Lower leg skin (tissue), 4 donors: Measurements from ENCODE around the gene AFTPH. TPM values are rescaled to one million over a fixed set of nuclear protein-coding genes. Genes with fewer than 3 reads are reported as not detected.

Experiments used
- DNase-seq, 2 donors: peaks; one replicate each; pipeline ENCODE4 v3.0.0-alpha.2; 2019; ENCODE audit warnings: low spot score in 2 of 2
- H3K4me3 ChIP-seq: fragments of 200-600 bp; sonication (generic); 2 replicates; pipeline ENCODE4 v1.5.1; 2017; ENCODE audit warnings: mild to moderate bottlenecking, low read depth; ENCODE audit not compliant: poor library complexity, severe bottlenecking
- CTCF ChIP-seq, 3 donors: fragments of 450-650 bp; IDR thresholded peaks; one replicate each; pipeline ENCODE4 v1.5.1; 2016; ENCODE audit warnings: antibody characterized with exemption in 3 of 3, mild to moderate bottlenecking in 3 of 3, moderate library complexity in 2 of 3
- POLR2A ChIP-seq, 2 donors: fragments of 450-650 bp; IDR thresholded peaks; one replicate each; pipeline ENCODE4 v1.6.1; 2016 to 2017; ENCODE audit warnings: antibody characterized with exemption in 2 of 2, mild to moderate bottlenecking in 1 of 2, moderate library complexity in 1 of 2
- WGBS, 2 donors: methylation state at CpG; one replicate each; pipeline ENCODE4 v1.1.5; 2018; 5-methylcytosine and 5-hydroxymethylcytosine counted together
- intact Hi-C: fragments of 100-400 bp; cut with DNase I; formaldehyde crosslinking; loops from one replicate; pipeline ENCODE4 v1.15.0; 2023; ENCODE audit warnings: low total_unique reads
- total RNA-seq, 4 donors: library from RNA; depleted of rRNA; stranded (reverse); fragments of >200 nt; gene quantifications; one replicate each; pipeline ENCODE4 v1.1.0, GENCODE V29; 2016

AFTPH gene
- total RNA-seq, 4 donors from 2014 or later, result 46.4 to 53.8 (median 49.6) TPM

GRCh38 chr2:64610316-64610855 lies 86.3 kb downstream of the AFTPH start:
- intact Hi-C loops, result no loop called here

GRCh38 chr2:64612575-64613195 lies 88.6 kb downstream of the AFTPH start:
- DNase-seq, result no peak
- H3K4me3 ChIP-seq, result no peak overlapping the region
- WGBS, 2 donors, result 72 to 88% methylated on average over 5 of the region's 5 CpGs
- intact Hi-C loops, result no loop called here
- TF ChIP-seq POLR2A (IDR thresholded peaks at IDR 0.05), result no peak
- no peak for TF ChIP-seq CTCF (IDR thresholded peaks at IDR 0.05)

More at GRCh38 chr2:64610316-64610855, 86.3 kb downstream of the AFTPH start:
- 99 to 100% methylated on average over 6 of the region's 6 CpGs for WGBS, 2 donors
- no peak overlapping the region for H3K4me3 ChIP-seq
- no peak for DNase-seq
- TF ChIP-seq CTCF (IDR thresholded peaks at IDR 0.05) (no peak), POLR2A (IDR thresholded peaks at IDR 0.05) (no peak)

- 52 to 71% methylated on average over 7 of the region's 7 CpGs for WGBS, 2 donors
- no peak for TF ChIP-seq CTCF (IDR thresholded peaks at IDR 0.05)
- no peak for TF ChIP-seq POLR2A (IDR thresholded peaks at IDR 0.05)
- intact Hi-C loops, result no loop called here
- no peak overlapping the region for H3K4me3 ChIP-seq
- DNase-seq, result no peak
Measured at GRCh38 chr2:64613276-64613675, 89.1 kb downstream of the AFTPH start.

GRCh38 chr2:64615192-64615763 lies 91.2 kb downstream of the AFTPH start:
- 95 to 96% methylated on average over 6 of the region's 6 CpGs for WGBS, 2 donors
- TF ChIP-seq POLR2A (IDR thresholded peaks at IDR 0.05), result no peak
- no peak for TF ChIP-seq CTCF (IDR thresholded peaks at IDR 0.05)
- DNase-seq, result no peak
- no peak overlapping the region for H3K4me3 ChIP-seq
- intact Hi-C loops, result no loop called here

- WGBS, 2 donors, result 92 to 100% methylated on average over 6 to 7 of the region's 7 CpGs
- H3K4me3 ChIP-seq, result no peak overlapping the region
- no peak for TF ChIP-seq POLR2A (IDR thresholded peaks at IDR 0.05)
- TF ChIP-seq CTCF (IDR thresholded peaks at IDR 0.05), result no peak
- intact Hi-C loops, result no loop called here
- DNase-seq, result peak in 1 of 2 donors; percentile 80
Measured at GRCh38 chr2:64615844-64616536, 91.9 kb downstream of the AFTPH start.
